ENCODE measurements around the gene ALLC.
"Not testable (repeated sequence)": the region's sequence is repeated elsewhere in the genome, so short reads cannot be mapped to it uniquely, and the experiment has no call there.

The ALLC gene

GRCh38 chr2:3656762-3657721 lies 958 bp upstream of the ALLC start:
- H3K9ac ChIP-seq: no peak overlapping the region
- no peaks in the 10 kb centered on the region for H3K36me3 ChIP-seq (ENCODE audit: insufficient read depth)
- H3K27me3 ChIP-seq (ENCODE audit: insufficient read depth, low read depth): no peaks in the 10 kb centered on the region
- TF ChIP-seq, protein P1, sequence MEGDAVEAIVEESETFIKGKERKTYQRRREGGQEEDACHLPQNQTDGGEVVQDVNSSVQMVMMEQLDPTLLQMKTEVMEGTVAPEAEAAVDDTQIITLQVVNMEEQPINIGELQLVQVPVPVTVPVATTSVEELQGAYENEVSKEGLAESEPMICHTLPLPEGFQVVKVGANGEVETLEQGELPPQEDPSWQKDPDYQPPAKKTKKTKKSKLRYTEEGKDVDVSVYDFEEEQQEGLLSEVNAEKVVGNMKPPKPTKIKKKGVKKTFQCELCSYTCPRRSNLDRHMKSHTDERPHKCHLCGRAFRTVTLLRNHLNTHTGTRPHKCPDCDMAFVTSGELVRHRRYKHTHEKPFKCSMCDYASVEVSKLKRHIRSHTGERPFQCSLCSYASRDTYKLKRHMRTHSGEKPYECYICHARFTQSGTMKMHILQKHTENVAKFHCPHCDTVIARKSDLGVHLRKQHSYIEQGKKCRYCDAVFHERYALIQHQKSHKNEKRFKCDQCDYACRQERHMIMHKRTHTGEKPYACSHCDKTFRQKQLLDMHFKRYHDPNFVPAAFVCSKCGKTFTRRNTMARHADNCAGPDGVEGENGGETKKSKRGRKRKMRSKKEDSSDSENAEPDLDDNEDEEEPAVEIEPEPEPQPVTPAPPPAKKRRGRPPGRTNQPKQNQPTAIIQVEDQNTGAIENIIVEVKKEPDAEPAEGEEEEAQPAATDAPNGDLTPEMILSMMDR (conservative IDR thresholded peaks at IDR 0.05; ENCODE audit: low read depth, low read length): no peak
- H3K27ac ChIP-seq: no peak overlapping the region
- H3K79me2 ChIP-seq (ENCODE audit: insufficient read depth, low read depth): no peaks in the 10 kb centered on the region
- no peaks in the 10 kb centered on the region for H4K20me1 ChIP-seq (ENCODE audit: insufficient read depth)
- H3K4me1 ChIP-seq (ENCODE audit: low read depth, poor library complexity, severe bottlenecking): peaks cover 8% of the 10 kb centered on the region
- H3K4me3 ChIP-seq (IDR thresholded peaks at IDR 0.05; ENCODE audit: insufficient read depth, low read depth, low read length): no peak overlapping the region
- no peak overlapping the region for H2AFZ ChIP-seq (ENCODE audit: low read depth)
- no peak overlapping the region for H3K4me2 ChIP-seq

GRCh38 chr2:3659447-3660432 lies 1.7 kb downstream of the ALLC start:
- TF ChIP-seq, protein P1 (conservative IDR thresholded peaks at IDR 0.05; ENCODE audit: low read depth, low read length): no peak
- H4K20me1 ChIP-seq (ENCODE audit: insufficient read depth): no peaks in the 10 kb centered on the region
- no peaks in the 10 kb centered on the region for H3K27me3 ChIP-seq (ENCODE audit: insufficient read depth, low read depth)
- no peaks in the 10 kb centered on the region for H3K79me2 ChIP-seq (ENCODE audit: insufficient read depth, low read depth)
- H3K36me3 ChIP-seq (ENCODE audit: insufficient read depth): no peaks in the 10 kb centered on the region
- no peak overlapping the region for H3K4me3 ChIP-seq (IDR thresholded peaks at IDR 0.05; ENCODE audit: insufficient read depth, low read depth, low read length)
- no peak overlapping the region for H3K9ac ChIP-seq
- H3K4me1 ChIP-seq (ENCODE audit: low read depth, poor library complexity, severe bottlenecking): no peaks in the 10 kb centered on the region
- H2AFZ ChIP-seq (ENCODE audit: low read depth): no peak overlapping the region
- no peak overlapping the region for H3K27ac ChIP-seq
- H3K4me2 ChIP-seq: no peak overlapping the region

GRCh38 chr2:3660640-3661039 lies 2.6 kb downstream of the ALLC start:
- not testable (repeated sequence) for H3K36me3 ChIP-seq (ENCODE audit: insufficient read depth); H3K4me3 ChIP-seq (IDR thresholded peaks at IDR 0.05; ENCODE audit: insufficient read depth, low read depth, low read length); H3K4me2 ChIP-seq; H3K27ac ChIP-seq; H3K79me2 ChIP-seq (ENCODE audit: insufficient read depth, low read depth); H3K9ac ChIP-seq; H4K20me1 ChIP-seq (ENCODE audit: insufficient read depth); H3K27me3 ChIP-seq (ENCODE audit: insufficient read depth, low read depth); H2AFZ ChIP-seq (ENCODE audit: low read depth); H3K4me1 ChIP-seq (ENCODE audit: low read depth, poor library complexity, severe bottlenecking)

DNA sequence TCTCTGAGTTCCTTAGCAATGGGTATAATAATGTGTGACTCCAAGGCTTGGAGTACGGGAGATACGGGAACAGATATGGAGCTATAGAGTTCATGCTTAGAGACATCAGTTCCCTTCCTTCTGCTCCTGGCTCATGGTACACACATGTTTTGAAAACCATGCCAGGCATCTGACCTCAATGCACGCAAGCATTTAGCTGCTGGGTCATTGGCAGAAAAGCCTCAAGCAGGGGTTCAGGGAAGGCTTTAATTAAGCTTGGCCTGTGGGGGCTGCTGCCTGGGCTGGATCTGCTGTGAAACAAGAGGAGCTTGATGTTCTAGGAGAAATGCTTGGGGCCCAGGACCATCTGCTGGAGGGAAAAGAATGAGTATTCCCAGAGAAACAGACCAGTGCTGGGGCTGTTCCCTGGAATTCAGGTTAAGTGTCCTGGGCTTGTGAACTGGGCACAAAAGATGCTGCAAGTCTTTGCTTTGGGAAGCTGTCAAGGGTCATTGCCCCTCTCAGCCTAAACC lies 3.2 kb downstream of the ALLC start:
- Histone ChIP-seq H4K20me1 (ENCODE audit: insufficient read depth) (no peaks in the 10 kb centered on the region), H3K9ac (no peak overlapping the region), H3K79me2 (ENCODE audit: insufficient read depth, low read depth) (no peaks in the 10 kb centered on the region), H3K4me1 (ENCODE audit: low read depth, poor library complexity, severe bottlenecking) (no peaks in the 10 kb centered on the region), H3K36me3 (ENCODE audit: insufficient read depth) (no peaks in the 10 kb centered on the region), H3K27me3 (ENCODE audit: insufficient read depth, low read depth) (no peaks in the 10 kb centered on the region), H3K4me3 (IDR thresholded peaks at IDR 0.05; ENCODE audit: insufficient read depth, low read depth, low read length) (no peak overlapping the region), H3K27ac (no peak overlapping the region), H3K4me2 (no peak overlapping the region), H2AFZ (ENCODE audit: low read depth) (no peak overlapping the region)
- TF ChIP-seq, protein P1 (conservative IDR thresholded peaks at IDR 0.05; ENCODE audit: low read depth, low read length): no peak

Measured in KMS-11 (cell line).